Measurements from ENCODE around the gene INVS.
"Not testable (repeated sequence)": the region's sequence is repeated elsewhere in the genome, so short reads cannot be mapped to it uniquely, and the experiment has no call there.

INVS gene

GRCh38 chr9:100082782-100083181 is 16.3 kb upstream of the INVS start:
- TF ChIP-seq Cebpa-rat (IDR thresholded peaks at IDR 0.05): no peak
- no peak overlapping the region for H3K9ac ChIP-seq
- H4K20me1 ChIP-seq: peaks cover 91% of the 10 kb centered on the region
- no peak overlapping the region for H3K27ac ChIP-seq
- H3K9me3 ChIP-seq: peaks cover under 1% of the 10 kb centered on the region; the same call in 1 of the 2 replicates
- no peaks in the 10 kb centered on the region for H3K27me3 ChIP-seq
- H3K4me2 ChIP-seq: peak overlapping the region; percentile 81
- H3K36me3 ChIP-seq: peaks cover 8% of the 10 kb centered on the region
- H3K4me1 ChIP-seq: peaks cover 63% of the 10 kb centered on the region
- no peak overlapping the region for H3K4me3 ChIP-seq

- Histone ChIP-seq H4K20me1 (peaks cover 94% of the 10 kb centered on the region), H3K4me1 (peaks cover 71% of the 10 kb centered on the region), H3K9me3 (no peaks in the 10 kb centered on the region), H3K9ac (peak overlapping the region; percentile 61; the same call in 1 of the 2 replicates), H3K27ac (peak overlapping the region; percentile 64), H3K4me2 (peak overlapping the region; percentile 81), H3K36me3 (no peaks in the 10 kb centered on the region), H3K27me3 (no peaks in the 10 kb centered on the region), H3K4me3 (peak overlapping the region; percentile 53)
- no peak for TF ChIP-seq Cebpa-rat (IDR thresholded peaks at IDR 0.05)
Measured at GRCh38 chr9:100083448-100084127, 15.5 kb upstream of the INVS start.

- Histone ChIP-seq H3K9ac (peak overlapping the region; percentile 61; the same call in 1 of the 2 replicates), H3K4me3 (peak overlapping the region; percentile 53)
Measured at GRCh38 chr9:100084128-100084453, 15.0 kb upstream of the INVS start.

GRCh38 chr9:100084734-100085133 is 14.3 kb upstream of the INVS start:
- Histone ChIP-seq H4K20me1 (peaks cover 92% of the 10 kb centered on the region), H3K4me3 (peak overlapping the region; percentile 53; the same call in 1 of the 2 replicates), H3K27me3 (no peaks in the 10 kb centered on the region), H3K36me3 (no peaks in the 10 kb centered on the region), H3K9me3 (no peaks in the 10 kb centered on the region), H3K27ac (peak overlapping the region; percentile 64), H3K9ac (0 out of 2 replicates have a peak overlapping the region, but pooled peaks have one; percentile 25), H3K4me2 (peak overlapping the region; percentile 81), H3K4me1 (peaks cover 71% of the 10 kb centered on the region)
- no peak for TF ChIP-seq Cebpa-rat (IDR thresholded peaks at IDR 0.05)

More at GRCh38 chr9:100084128-100084453, 15.0 kb upstream of the INVS start:
- Histone ChIP-seq H3K9me3 (no peaks in the 10 kb centered on the region), H4K20me1 (peaks cover 94% of the 10 kb centered on the region), H3K4me1 (peaks cover 71% of the 10 kb centered on the region), H3K27ac (peak overlapping the region; percentile 64), H3K4me2 (peak overlapping the region; percentile 81), H3K36me3 (no peaks in the 10 kb centered on the region), H3K27me3 (no peaks in the 10 kb centered on the region)
- no peak for TF ChIP-seq Cebpa-rat (IDR thresholded peaks at IDR 0.05)

- no peak overlapping the region for H3K9ac ChIP-seq
- peaks cover 70% of the 10 kb centered on the region for H3K4me1 ChIP-seq
- TF ChIP-seq Cebpa-rat (IDR thresholded peaks at IDR 0.05): no peak
- H4K20me1 ChIP-seq: peaks cover 89% of the 10 kb centered on the region
- H3K27me3 ChIP-seq: no peaks in the 10 kb centered on the region
- H3K27ac ChIP-seq: no peak overlapping the region
- peak overlapping the region; percentile 57; the same call in 1 of the 2 replicates for H3K4me2 ChIP-seq
- no peaks in the 10 kb centered on the region for H3K36me3 ChIP-seq
- H3K4me3 ChIP-seq: no peak overlapping the region
- H3K9me3 ChIP-seq: no peaks in the 10 kb centered on the region
Measured at GRCh38 chr9:100086097-100086635, 12.9 kb upstream of the INVS start.

- Histone ChIP-seq H3K27ac (no peak overlapping the region), H4K20me1 (peaks cover 89% of the 10 kb centered on the region), H3K4me3 (no peak overlapping the region), H3K27me3 (no peaks in the 10 kb centered on the region), H3K36me3 (no peaks in the 10 kb centered on the region), H3K9me3 (no peaks in the 10 kb centered on the region), H3K4me1 (peaks cover 60% of the 10 kb centered on the region), H3K9ac (no peak overlapping the region), H3K4me2 (peak overlapping the region; percentile 57)
- no peak for TF ChIP-seq Cebpa-rat (IDR thresholded peaks at IDR 0.05)
Measured at GRCh38 chr9:100087218-100087617, 11.8 kb upstream of the INVS start.

- Histone ChIP-seq H4K20me1 (peaks cover 89% of the 10 kb centered on the region), H3K4me3 (no peak overlapping the region), H3K9me3 (no peaks in the 10 kb centered on the region), H3K36me3 (no peaks in the 10 kb centered on the region), H3K4me2 (peak overlapping the region; percentile 57), H3K27me3 (no peaks in the 10 kb centered on the region), H3K4me1 (peaks cover 50% of the 10 kb centered on the region), H3K9ac (no peak overlapping the region), H3K27ac (no peak overlapping the region)
- TF ChIP-seq Cebpa-rat (IDR thresholded peaks at IDR 0.05): no peak
Measured at GRCh38 chr9:100088202-100088601, 10.8 kb upstream of the INVS start.

- no peak for TF ChIP-seq Cebpa-rat (IDR thresholded peaks at IDR 0.05)
- H3K27me3 ChIP-seq: no peaks in the 10 kb centered on the region
- H3K36me3 ChIP-seq: no peaks in the 10 kb centered on the region
- no peak overlapping the region for H3K4me3 ChIP-seq
- H3K9me3 ChIP-seq: no peaks in the 10 kb centered on the region
- H3K4me1 ChIP-seq: peaks cover 24% of the 10 kb centered on the region
- no peak overlapping the region for H3K4me2 ChIP-seq
- no peak overlapping the region for H3K27ac ChIP-seq
- no peak overlapping the region for H3K9ac ChIP-seq
- peaks cover 91% of the 10 kb centered on the region for H4K20me1 ChIP-seq
Measured at GRCh38 chr9:100090880-100091279, 8.2 kb upstream of the INVS start.

GRCh38 chr9:100091650-100092049 is 7.4 kb upstream of the INVS start:
- H4K20me1 ChIP-seq: peaks cover 91% of the 10 kb centered on the region
- no peak overlapping the region for H3K9ac ChIP-seq
- no peak overlapping the region for H3K4me2 ChIP-seq
- H3K36me3 ChIP-seq: no peaks in the 10 kb centered on the region
- no peak for TF ChIP-seq Cebpa-rat (IDR thresholded peaks at IDR 0.05)
- H3K9me3 ChIP-seq: no peaks in the 10 kb centered on the region
- no peaks in the 10 kb centered on the region for H3K27me3 ChIP-seq
- H3K4me1 ChIP-seq: peaks cover 23% of the 10 kb centered on the region
- no peak overlapping the region for H3K4me3 ChIP-seq
- no peak overlapping the region for H3K27ac ChIP-seq

- H3K27me3 ChIP-seq: no peaks in the 10 kb centered on the region
- no peak for TF ChIP-seq Cebpa-rat (IDR thresholded peaks at IDR 0.05)
- H3K27ac ChIP-seq: no peak overlapping the region
- H4K20me1 ChIP-seq: peaks cover 91% of the 10 kb centered on the region
- no peaks in the 10 kb centered on the region for H3K9me3 ChIP-seq
- peaks cover 23% of the 10 kb centered on the region for H3K4me1 ChIP-seq
- no peaks in the 10 kb centered on the region for H3K36me3 ChIP-seq
- H3K4me3 ChIP-seq: no peak overlapping the region
- H3K4me2 ChIP-seq: no peak overlapping the region
- no peak overlapping the region for H3K9ac ChIP-seq
Measured at GRCh38 chr9:100092066-100092465, 7.0 kb upstream of the INVS start.

- H3K27ac ChIP-seq, H3K4me3 ChIP-seq, H3K9me3 ChIP-seq, H3K36me3 ChIP-seq, H3K4me2 ChIP-seq, H3K27me3 ChIP-seq, H3K9ac ChIP-seq: not testable (repeated sequence)
- H3K4me1 ChIP-seq: peaks cover 19% of the 10 kb centered on the region
- peaks cover 84% of the 10 kb centered on the region for H4K20me1 ChIP-seq
Measured at GRCh38 chr9:100094411-100094810, 4.6 kb upstream of the INVS start.
